HepG2 (cell line): ENCODE data around the gene CCDC73. TPM values are rescaled to one million over a fixed set of nuclear protein-coding genes. Genes with fewer than 3 reads are reported as not detected.
A peak's percentile ranks its signal among the peaks of the same experiment; 100 is the strongest.

Source experiments
- ARID5B ChIP-seq: IDR thresholded peaks from 2 replicates; pipeline ENCODE4 v1.4.0; 2020; ENCODE audit warnings: mild to moderate bottlenecking, missing genetic modification reagents
- ATF4 ChIP-seq, 2 experiments: fragments of 450-650 bp in 1 of 2; sonication (generic) in 1 of 2; formaldehyde crosslinking; IDR thresholded peaks; 2 replicates each; pipeline versions ENCODE4 v1.5.0 to v1.8.0; 2020 to 2022; ENCODE audit warnings: mild to moderate bottlenecking in 1 of 2, missing genetic modification reagents in 1 of 2
- KLF11 ChIP-seq: IDR thresholded peaks from 2 replicates; pipeline ENCODE4 v1.6.1; 2016; ENCODE audit warnings: missing compliant biosample characterization
- NCOA5 ChIP-seq: sonication (generic); formaldehyde crosslinking; IDR thresholded peaks from 2 replicates; pipeline ENCODE4 v1.4.0; 2020; ENCODE audit warnings: missing genetic modification reagents
- NCOR1 ChIP-seq: fragments of 200-600 bp; sonication (generic); IDR thresholded peaks from 2 replicates; pipeline ENCODE4 v1.7.0; 2017; ENCODE audit warnings: antibody characterized with exemption, low read length, borderline replicate concordance
- RXRB ChIP-seq: IDR thresholded peaks from 2 replicates; pipeline ENCODE4 v1.6.1; 2016; ENCODE audit warnings: borderline replicate concordance, missing genetic modification reagents, missing compliant biosample characterization
- TAF15 ChIP-seq: fragments of 200-400 bp; formaldehyde crosslinking; IDR thresholded peaks from one replicate; pipeline ENCODE4 v1.6.1; 2018; ENCODE audit warnings: mild to moderate bottlenecking, low read depth, low read length; ENCODE audit not compliant: poor library complexity, severe bottlenecking
- ZBTB25 ChIP-seq: IDR thresholded peaks from 2 replicates; pipeline ENCODE4 v1.6.1; 2018; ENCODE audit warnings: missing genetic modification reagents
- ZBTB40 ChIP-seq, 2 experiments: fragments of 450-650 bp in 1 of 2; sonication (generic) in 1 of 2; formaldehyde crosslinking in 1 of 2; IDR thresholded peaks; 2 replicates each; pipeline versions ENCODE4 v1.6.1 to v1.8.0; 2016 to 2022; ENCODE audit warnings: antibody characterized with exemption in 1 of 2, mild to moderate bottlenecking in 1 of 2, missing genetic modification reagents in 1 of 2
- ZNF24 ChIP-seq: fragments of 450-650 bp; IDR thresholded peaks from 2 replicates; pipeline ENCODE4 v1.6.1; 2017; ENCODE audit warnings: antibody characterized with exemption, mild to moderate bottlenecking
- ZNF552 ChIP-seq: sonication (generic); formaldehyde crosslinking; IDR thresholded peaks from 2 replicates; pipeline ENCODE4 v1.9.0; 2022; ENCODE audit warnings: missing genetic modification reagents, mild to moderate bottlenecking, borderline replicate concordance
- ZNF7 ChIP-seq: IDR thresholded peaks from 2 replicates; pipeline ENCODE4 v1.6.1; 2016; ENCODE audit warnings: missing biosample characterization, missing genetic modification reagents
- polyA plus RNA-seq, 8 experiments: library from polyadenylated mRNA; depleted of rRNA in 3 of 8; stranded (reverse) in 7 of 8; unstranded in 1 of 8; fragments of >200 nt; fragmentation: Illumina TruSeq in 4 of 8; extraction: Trizol in 4 of 8; gene quantifications; 2 replicates each; pipeline versions ENCODE4 v1.2.1 to v1.2.3, GENCODE V29; 2011 to 2016; ENCODE audit warnings: low read depth in 4 of 8, missing spikeins in 1 of 8, mixed read lengths in 1 of 8; ENCODE audit not compliant: insufficient read depth in 1 of 8
- total RNA-seq, 5 experiments: library from RNA; depleted of rRNA; stranded (reverse); fragments of >200 nt; fragmentation: Illumina TruSeq; extraction: Trizol; gene quantifications; 2 replicates each; pipeline ENCODE4 v1.2.3, GENCODE V29; 2016; ENCODE audit warnings: low read depth in 1 of 5

Gene CCDC73
- total and polyA plus RNA-seq, 2 of the 13 experiments (the other 11 are each of a cell fraction or from before 2014, with no cell fraction given) = 0.01 to 0.11 TPM

- TF ChIP-seq ZNF7 (CRISPR knock-in tag) (no peak), RXRB (0 out of 2 replicates have a peak, but pooled peaks have one; percentile 23), ARID5B (CRISPR knock-in tag) (peak; percentile 74; the same call in 1 of the 2 replicates), ZNF552 (CRISPR knock-in tag) (no peak), NCOA5 (CRISPR knock-in tag) (no peak), ATF4 (CRISPR knock-in tag; IDR thresholded peaks at IDR 0.05) (peak in 1 of 2 experiments; percentile 38; a peak in 1 of 4 replicates), ZBTB40 (IDR thresholded peaks at IDR 0.05) (no peak), ZBTB40 (CRISPR knock-in tag; IDR thresholded peaks at IDR 0.05) (no peak), ZBTB25 (CRISPR knock-in tag) (no peak), NCOR1 (no peak), KLF11 (0 out of 2 replicates have a peak, but pooled peaks have one; percentile 3), ZNF24 (no peak), TAF15 (no peak)
These were observed 35.9 kb upstream of the CCDC73 start (continued) for GRCh38 chr11:32830413-32830738.
